ENCODE results near the gene TMEM18. TPM values are rescaled to one million over a fixed set of nuclear protein-coding genes. Genes with fewer than 3 reads are reported as not detected.
A peak's percentile ranks its signal among the peaks of the same experiment; 100 is the strongest.

TMEM18 gene
- total RNA-seq, 1 donor from 2014 or later: 15.5 TPM

DNA sequence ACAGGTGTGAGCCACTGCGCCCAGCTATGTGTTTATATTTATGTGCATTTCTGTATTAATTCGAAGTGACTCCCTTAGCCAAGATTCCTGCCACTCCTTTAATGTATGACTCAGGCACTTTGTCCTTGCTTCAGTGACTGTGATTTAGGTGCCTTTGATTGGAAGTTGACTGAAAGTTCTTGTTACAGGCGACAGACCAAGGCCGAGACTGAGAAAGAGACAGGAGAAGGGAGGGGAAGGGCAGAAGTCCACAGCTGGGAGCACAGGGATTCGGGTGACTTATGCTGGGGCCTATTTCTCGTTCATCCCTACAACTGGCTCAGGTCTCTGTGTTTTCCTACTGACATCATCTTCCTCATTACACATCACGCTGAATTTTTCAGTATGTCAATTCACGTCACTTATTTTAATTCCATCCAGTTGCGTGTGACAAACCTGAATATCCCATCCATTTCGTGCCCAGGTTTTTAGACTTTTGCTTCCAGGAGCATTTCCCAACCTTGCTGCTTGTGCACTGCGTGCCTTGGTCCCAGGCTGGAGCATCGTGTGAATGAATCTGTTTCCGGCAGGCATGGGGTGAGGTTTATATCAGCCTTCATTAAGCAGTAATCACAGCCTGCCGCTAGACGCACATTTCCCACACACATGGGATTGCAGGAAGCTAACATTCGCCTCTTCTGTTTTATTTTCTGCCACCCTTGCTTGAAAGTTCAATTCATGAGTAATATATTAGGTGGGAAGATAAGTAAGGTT, 42.4 kb downstream of the TMEM18 start:
- no peak for DNase-seq (ENCODE audit: low spot score)

DNA sequence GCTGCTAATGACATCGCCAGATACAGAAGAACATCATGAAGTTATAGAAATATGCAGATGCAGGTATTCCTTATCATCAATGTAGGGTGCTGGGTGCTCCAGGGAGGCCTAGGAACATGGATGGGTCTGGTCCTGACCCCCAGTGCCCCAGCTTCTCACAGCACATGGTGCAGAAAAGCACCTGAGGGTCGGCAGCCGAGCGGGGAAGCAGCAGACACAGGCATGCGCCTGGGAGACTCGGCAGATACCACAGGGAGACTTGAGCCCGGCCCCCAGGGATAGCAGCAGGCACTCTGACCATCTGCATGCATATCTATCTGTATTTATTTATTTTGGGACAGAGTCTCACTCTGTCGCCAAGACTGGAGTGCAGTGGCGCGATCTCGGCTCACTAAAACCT, 43.2 kb downstream of the TMEM18 start:
- DNase-seq (ENCODE audit: low spot score): no peak

DNA sequence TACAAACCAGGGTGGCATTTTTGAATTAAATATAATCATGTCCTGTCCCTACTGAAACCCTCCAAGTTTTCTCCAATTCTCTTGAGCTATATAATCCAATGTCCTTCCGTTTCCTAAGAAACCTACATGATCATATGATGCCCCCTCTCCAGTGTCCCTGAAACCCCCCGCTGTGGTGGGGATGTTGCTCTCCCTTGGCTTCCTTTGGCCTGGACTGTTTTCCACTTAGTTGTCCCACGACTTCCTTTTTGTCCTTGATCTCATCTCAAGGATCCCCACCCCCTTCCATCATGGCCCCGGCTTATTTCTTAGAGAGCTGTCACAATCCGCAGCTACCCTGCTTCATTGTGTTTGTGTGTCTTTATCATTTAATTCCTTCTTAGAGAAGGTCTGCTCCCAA, 43.8 kb downstream of the TMEM18 start:
- DNase-seq (ENCODE audit: low spot score): no peak

DNA sequence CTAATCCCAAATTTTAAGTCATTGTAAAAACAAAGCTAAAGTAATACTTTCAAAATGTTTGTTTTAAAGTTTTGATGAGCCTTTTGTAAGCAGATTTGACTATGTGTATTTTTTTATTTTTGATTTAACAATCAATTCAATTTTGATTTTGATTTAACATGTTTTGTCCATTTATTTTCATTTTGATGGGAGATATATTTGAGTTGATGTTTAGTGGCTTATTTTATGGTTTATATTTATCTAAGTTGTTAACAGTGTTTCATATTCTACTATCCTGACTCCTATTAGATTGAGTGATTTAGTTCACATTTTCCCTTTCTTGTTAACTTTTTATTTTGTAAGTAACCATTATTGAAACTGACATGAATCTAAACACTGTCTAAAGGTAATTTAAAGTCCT, 44.7 kb downstream of the TMEM18 start:
- DNase-seq (ENCODE audit: low spot score): no peak

DNA sequence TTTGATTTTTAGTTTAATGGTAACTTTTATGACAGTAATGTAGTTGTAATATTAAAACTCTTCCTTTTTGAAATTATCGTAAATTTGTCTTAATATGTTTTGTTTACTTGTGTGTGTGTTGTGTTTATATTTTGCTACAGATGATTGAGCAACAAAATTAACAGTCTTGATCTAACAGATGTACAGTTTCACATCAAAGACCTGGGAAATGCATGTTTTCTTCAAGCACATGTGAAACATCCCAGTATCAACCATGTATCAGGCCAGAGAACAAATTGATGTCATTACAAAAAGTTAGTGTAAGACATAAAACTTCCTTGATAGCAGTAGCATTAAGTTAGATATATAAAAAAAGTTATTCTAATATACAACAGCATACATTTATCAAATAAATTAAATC, 45.5 kb downstream of the TMEM18 start:
- DNase-seq (ENCODE audit: low spot score): no peak

DNA sequence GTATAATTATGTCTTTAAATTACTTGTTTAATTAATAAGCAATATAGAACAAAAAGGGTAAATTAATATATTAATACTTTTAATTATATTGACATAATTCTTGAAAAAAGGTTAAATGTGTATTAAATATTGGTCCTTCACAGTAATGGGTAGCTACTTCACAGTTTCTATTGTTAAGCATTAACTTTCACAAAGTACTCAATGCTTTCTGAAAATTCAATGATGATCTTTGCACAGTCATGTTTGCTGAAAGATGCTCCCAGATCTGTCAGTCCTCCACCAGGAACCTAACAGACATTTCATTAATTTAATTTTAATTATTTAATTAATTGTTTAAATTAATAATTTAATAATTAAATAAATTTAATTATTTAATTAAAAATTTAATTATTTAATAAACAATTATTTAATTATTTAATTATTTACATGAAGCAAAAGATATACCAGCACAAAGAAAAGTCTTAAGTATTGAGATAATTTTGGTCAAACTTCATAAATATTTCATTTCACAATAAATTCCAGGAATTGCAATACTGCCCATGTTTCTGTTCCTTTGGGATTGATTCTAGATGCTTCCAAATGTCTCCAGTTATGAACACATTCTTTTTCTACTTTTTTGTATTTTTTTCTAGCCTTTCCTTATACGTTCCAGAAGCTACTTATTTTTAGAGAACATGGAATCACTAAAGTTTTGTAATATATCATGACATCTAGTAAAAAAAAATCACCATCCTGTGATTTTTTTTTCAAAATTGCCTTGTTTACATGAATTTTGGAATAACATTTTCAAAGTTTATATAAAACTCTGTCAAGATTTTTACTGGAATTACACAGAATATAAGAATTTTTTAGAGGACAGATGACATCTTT, 46.5 kb downstream of the TMEM18 start:
- no peak for DNase-seq (ENCODE audit: low spot score)

DNA sequence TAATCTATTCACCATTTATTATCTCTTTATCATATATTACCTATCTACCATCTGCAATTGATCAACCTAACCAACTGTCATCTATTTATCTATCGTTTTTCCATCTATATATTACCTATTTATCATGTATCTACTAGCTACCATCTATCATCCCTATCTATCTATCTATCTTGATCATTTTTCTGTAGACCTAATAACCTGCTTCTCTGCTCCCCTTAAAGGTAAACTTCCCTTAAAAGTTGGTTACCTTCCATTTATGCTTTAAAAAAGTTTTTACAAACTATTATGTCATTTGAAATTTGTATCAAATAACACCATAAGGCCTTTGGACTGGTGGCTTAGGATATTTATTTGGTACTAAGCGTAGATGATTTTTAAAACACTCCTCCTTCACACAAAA, 47.2 kb downstream of the TMEM18 start:
- DNase-seq (ENCODE audit: low spot score): no peak

DNA sequence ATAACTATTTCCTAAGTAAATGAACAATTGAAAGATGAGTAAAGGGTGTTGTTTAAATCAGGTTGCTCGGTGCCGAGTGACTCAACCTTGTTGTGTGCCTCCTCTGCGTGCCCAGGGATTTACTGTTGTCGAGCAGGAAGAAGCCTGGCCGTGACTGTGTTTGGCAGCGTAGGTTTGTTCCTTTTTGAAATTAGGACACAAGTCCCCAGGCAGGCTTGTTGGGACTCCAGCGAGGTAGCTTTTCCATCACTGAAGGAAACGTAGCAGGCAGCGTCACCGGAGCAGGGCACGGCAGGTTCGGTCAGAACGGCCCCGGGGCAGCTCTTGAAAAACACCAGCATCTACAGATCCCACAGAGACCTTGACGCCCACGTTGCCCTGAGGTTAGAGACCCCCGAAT, 48.6 kb downstream of the TMEM18 start:
- peak; percentile 74 for DNase-seq (ENCODE audit: low spot score)

DNA sequence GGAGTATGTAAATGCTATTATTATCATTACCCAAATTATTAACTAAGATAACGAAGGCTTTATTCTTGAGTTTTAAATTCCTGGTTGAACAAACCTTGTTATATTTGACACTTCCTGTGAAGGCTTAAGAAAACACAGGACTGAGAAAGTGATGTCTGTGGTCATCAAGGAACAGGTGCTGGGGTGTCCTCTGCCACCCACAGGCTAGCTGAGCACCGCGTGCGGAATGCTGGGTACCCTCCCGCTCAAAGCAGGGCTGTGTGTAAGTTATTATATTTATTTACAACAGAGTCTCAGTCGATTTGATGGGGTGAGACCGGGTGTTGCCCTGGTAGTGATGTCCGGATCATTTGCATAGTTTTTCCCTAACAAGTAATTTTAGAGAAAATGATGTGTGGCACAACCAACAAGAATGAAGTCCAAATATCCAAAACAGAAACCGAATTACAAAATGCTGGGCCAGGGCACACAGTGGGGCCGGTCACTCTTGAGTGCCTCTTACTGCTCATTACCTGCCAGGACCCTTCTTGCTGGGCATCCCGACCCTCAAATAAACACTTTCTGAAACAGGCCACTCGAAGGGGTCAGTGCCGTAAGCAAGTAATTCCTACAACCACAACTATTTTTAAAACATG, 49.2 kb downstream of the TMEM18 start:
- no peak for DNase-seq (ENCODE audit: low spot score)

DNA sequence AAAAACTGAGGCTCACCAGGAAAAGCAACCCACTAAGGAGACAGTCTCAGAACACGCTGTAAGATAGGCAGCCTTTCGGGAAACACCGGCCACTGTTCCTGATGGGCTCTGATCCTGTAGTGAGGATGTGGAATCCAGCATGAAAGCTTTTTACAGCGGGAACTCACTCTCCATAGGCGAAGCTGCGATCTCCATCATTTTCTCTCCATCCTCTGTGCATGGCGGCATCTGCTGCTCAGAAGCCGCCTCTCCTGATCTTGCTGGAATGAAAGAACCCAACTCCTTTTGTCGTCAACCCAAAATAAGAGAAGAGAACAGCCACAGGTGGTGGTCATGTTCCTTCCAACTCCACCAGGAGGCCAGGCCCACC, 49.9 kb downstream of the TMEM18 start:
- DNase-seq (ENCODE audit: low spot score): no peak

DNA sequence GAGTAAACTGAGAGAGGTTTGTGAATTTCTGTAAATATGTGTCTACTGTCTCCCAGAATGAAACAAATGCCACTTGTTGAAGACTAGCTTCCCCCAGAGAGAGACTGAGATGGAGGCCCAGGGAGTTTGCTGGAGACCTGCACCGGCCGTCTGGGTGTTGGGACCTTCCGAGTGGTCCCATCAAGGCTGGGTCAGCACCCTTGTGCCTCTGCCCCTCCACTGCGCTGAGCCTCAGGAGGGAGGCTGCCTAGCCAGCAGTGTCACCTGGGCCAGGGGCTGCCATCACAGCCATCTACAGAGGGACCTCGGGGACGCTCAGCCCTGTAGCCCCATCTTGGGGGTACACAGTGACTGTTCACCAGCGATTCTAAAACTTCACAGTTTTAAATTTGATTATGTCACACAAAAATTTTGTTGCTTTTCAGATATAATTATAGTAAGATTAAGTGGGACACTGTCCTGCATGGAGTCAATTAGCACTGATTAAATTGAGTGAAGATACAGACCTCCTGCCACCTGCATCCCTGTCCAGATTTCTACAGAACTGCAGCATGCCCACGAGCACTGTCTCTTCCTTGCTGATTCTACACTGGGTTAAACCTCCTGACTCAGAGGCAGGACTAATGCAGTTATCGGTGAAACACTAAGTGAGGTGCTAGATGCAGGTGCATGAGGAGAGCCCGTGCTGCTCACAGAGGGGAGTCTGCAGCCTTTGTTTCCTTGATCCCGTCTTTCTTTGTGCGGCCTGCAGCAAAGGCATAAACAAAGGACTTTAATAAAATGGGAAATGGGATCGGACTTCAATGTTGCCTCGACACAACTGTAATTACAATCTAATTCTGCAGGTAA, 50.5 kb downstream of the TMEM18 start:
- no peak for DNase-seq (ENCODE audit: low spot score)

DNA sequence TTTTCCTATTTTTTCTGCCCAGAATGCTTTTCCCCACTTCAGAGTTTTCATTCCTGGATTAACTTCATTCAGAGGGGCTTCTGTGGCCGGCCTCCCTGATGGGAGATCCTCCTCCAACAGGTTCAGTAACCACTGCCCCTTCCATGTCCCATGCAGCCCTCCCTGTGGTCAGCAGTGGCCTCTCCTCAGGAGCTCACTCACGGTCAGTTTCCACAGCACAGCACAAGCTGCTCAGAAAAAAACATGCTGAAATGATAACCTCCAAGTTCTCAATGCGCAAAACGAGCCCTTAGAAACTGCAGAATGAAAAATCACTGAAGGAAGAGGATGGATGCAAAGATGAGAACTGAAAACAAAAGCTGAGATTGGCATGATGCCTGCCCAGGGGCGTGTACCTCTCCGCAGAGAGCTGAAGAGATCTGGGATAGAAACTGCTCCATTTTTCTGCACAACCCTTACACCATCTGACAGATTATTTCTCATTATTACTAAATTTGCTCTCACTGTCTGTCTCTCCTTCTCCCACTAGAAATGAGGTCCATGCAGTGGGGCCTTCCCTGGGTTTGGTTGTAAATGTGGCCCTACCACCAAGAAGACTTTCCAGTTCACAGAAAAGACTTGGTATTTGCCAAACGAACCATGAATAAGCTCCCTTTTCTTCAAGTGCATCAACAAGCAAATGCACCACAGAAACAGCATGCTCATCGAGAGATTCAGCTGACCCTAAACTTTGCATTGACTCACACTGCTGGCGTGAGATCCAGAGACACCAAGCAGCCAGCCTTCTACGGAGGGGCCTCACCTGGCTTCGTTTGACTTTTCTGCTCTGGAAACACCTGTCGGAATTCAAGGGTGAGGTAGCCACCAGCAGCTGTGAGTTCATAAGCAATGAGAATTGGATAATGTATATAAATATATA, 51.5 kb downstream of the TMEM18 start:
- no peak for DNase-seq (ENCODE audit: low spot score)

DNA sequence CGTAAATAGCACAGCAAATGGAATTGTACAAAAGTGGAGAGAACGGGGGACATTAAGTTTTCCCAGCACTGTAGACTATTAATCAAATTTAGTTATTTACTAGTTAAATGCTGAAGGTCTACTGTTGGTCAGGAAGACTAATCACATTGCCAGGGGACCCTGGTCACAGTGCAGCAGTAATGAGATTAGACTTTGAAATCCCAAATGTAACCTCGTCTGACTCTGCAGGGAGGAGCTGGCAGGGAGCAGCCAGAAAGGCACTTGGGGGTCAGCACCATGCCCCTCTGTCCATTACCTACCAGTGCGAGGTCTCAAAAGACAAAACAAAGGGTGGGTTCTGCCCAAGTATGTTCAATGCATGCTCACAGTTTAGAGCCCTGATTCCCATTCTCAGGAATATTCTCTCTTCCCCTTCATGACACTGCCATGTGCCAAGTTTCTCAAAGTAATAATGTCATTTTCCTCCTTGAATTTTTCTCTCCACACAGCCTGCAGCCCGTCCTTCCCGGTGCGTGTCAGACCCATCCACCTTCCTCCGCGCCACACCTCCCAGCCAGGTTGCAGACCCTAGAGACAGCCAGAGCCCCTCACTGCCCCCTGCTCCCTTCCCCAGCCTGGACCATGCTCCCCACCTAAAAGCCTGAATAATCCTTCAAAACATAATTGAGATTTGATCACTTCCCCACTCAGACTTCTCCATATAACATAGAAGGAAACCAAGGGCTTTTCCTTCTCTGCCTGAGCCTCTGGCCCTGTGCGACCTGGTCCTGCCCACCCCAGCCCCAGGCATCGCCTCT, 52.5 kb downstream of the TMEM18 start:
- DNase-seq (ENCODE audit: low spot score): no peak

DNA sequence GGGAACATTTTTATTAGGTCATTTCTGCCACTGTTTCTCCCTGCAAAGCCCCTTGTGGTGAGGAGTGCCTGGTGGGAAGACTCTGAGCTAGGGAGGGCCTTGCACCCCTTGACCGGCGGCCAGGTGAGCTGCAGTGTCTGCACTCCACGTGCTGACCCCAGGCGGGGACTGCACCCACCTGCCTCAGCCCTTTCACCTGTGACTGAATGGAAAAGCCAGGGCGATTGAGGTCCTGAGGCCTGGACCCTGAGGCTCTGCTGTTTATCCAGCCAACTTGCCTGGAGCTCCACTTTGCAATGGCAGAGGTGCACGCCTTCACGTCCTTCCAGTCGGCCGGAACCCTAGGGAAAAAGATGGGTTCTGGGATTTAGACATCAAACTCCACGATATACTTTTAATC, 53.1 kb downstream of the TMEM18 start:
- DNase-seq (ENCODE audit: low spot score): no peak

DNA sequence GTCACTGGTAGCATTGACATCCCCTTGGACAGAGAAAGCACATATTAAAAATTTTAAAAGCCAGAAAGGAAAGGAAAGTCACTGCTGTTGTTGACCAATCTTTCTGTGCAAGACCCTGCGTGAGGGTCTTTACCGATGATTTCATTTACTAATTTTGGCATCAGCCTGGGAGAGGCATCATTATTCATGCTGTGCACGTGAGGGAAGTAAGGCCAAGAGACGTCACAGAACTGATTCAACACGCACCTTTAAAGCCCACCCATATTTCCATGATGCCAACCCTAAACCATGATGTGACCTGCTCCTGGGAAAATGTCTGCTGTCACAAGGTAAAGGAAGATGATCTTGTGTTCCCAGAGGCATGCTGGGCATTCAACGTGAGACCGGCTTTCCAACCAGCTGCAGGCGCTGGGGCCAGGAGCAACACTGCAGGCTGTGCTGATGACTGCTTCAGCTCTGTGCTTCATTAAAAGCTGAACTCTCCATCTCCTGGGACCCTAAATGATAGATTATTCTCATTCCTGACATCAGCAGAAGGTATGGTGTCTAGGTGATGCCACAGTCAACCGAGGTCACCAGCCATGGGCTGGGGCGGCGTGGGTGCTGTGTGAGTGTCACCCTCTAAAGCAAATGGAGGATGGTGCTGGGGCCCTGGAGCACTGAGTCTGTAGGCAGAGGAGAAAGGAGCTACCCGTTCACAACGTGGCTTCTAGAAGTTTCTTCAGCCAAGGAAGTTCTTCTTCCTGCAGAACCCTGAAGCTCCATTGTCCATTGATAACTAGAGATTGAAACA, 53.9 kb downstream of the TMEM18 start:
- no peak for DNase-seq (ENCODE audit: low spot score)

DNA sequence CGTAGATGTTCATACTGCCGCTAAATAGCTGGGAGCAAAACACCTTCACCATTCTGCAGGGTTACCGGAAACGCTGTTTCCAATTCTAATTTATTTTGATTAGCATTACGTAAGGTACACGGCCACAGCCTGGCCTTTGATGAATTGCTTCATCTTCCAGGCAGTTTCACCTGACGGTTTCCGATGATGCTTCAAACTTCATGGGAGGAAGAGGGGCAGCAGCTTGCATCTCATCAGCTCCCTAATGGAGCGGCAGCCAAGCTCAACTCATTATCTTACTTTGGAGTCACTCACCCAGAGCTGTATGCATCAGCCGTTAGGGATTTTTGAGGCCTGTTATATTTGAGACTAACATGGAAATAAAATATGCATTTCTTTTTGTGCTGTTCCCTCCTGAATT, 54.8 kb downstream of the TMEM18 start:
- DNase-seq (ENCODE audit: low spot score): no peak

DNA sequence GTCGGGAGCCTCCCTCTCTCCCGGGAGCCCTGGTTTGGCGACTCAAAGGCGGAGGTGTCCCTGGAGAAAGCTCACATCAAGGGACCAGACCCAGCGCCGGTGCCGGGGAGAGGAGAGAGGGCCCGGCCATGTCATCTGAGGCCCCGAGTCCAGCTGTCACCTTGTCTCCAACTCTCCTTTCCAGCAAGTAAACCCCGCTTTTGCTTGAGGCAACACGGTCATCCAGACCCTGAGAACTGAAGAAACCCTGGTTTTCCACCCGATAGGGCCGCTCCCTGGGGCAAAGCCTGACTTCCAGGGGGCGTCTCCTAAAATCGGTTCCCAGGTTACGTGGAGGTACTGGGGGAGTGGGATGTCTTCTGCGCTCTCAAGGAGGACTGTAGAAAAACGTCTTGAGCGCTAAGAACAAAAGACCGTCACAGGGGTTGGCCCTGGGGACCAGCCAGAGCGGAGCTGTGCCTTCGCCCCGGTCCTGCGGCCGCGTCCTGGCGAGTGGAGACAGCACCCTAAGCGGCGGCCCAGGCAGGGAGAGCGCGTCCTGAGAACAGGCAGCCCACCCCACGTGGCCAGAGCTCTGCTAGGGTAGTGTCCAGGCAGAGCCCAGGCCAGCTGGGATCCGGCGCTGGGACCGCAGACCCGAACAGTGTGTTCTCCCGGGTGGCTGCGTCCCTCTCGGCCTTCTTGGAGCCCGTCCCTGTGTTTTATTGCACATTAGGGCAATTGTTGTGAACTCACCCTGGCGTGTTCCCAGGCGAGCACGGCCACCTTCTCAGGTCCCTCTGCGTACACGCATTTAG, 55.7 kb downstream of the TMEM18 start:
- DNase-seq (ENCODE audit: low spot score): no peak

Data from ureter (tissue), 1 donor.